HG03378 (cell line): ENCODE results near the gene HHIPL2.

ENCODE experiments used
- ATAC-seq: cut with Tn5 transposase; IDR thresholded peaks from one replicate; pipeline ENCODE4 v1.9.1; 2021; ENCODE audit warnings: mild to moderate bottlenecking, moderate library complexity; ENCODE audit not compliant: unreplicated experiment

HHIPL2 gene

DNA sequence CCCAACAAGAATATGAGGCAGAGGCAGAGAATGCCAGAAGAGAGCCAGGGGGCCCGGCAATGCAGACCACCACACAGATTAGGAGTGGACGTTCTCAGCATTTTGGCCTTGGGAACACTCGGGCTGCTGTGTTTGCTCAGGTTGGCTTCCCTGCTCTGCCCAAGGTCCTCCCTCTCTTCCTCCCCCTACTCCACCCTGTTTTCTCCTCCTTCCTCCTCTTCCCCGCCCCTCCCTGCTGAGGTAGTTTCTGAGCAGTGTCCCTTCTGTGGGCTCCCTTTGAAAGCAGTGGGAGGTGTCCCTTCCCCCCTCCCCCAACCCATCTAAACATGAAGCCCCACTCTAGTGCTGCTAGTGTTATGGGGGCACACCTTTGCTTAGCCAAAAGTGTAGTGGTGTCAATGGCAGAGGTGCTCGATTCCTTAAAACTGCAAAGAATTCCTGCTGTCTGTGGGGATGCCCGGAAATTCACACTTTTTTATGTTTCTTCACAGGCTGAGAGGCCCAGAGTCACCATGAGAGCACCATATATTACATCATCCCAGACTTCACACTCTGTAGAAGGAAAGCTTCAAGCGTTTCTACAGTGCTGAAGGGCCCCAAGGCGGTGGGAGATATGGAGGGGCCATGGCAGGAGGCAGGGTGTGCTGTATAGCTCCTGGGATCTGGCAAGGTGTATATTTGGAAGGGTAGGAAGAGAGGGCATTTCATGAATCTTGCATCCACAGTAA, at the start of gene HHIPL2:
TSS of gene HHIPL2 (minus strand) at position 161 of the 728 bp plus-strand sequence. CDS start at position 101, 60 bp downstream.
- ATAC-seq, result no peak

DNA sequence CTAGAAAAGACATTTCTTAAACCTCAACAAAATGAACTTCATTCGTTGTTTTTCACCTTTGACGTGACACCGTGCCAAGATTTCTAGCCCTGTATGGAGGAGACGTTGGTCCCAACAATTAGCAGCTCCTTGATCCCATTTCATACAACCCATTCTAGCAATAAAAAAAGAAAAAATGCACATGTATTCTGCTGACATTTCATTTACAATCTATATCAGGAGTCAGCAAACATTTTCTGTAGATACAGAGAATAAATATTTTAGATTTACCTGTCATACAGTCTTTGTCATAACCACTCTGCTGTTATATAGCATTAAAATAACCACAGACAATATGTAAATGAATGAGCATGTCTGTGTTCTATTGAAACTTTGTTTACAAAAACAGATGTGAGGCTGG, 48.8 kb upstream of the HHIPL2 start:
- ATAC-seq, result no peak

DNA sequence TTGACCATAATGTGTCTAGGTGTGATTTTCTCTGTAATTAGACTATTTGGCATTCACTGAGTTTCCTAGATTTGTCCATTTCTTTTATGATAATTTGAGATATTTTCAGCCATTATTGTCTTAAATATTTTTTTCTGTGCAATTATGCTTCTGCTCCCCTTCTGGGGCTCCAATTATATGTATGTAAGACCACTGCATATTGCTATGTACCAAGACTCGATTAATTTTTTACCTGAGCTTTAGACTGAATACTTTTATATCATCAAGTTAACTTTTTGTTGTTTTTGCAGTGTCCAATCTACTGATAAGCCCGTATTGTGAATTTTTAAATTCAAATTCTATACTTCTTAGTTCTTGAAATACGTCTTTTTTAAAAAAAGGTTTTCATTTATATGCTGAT, 46.9 kb upstream of the HHIPL2 start:
- ATAC-seq, result no peak

DNA sequence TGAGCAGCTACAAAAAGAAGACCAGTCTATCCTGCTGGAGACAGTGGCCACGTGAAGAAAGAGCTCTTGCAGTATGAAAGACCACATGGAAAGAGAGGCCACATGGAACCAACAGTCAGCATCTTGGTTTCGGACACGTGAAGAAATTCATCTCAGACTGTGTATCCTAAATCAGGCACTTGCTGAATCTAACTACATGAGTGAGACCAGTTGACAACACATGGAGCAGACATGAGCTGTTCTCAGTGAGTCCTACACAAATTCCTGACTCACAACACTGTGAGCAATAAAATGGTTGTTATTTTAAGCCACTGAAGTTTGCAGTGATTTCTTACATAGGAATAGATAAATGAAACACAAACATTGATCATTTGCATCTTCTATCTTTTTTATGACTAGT, 44.3 kb upstream of the HHIPL2 start:
- no peak for ATAC-seq

DNA sequence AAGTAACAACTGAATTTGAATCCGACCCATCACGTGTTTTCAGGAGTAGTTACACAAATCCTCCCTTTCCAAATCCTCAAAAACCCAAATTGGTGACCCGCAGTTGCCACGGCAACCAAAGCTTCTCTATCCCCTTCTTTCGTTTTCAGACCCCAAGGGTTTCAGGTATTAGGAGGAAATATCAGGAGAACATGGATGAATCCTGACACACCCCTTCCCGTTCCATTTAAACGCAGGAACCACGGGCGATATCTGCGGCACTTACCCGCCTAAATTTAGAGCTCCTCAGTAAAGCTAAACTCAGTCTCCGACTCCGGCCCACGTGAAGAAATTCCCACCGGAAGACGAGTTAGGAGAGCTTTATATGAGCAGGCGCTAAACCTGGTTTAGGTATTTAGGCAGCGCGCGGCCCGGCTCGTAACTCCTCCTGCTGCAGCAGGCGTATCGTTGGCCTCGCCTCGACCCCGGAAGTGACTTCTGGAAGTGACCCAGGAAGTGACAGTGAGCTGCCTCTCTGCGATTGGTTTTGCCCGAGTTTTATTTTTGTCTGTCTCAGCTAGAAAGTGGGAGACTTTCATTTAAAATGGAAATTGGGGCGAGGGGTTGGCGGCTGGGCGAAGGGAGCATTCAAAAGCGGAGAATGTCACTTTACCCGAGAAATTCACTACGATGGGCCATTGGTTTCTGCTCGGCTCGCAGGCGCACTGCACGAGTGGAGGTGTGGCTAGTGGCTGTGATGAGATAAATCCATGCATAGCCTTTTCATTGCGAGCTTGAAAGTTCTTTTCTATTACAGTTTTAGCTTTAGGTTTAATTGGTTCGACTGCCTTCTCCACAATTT, 41.8 kb upstream of the HHIPL2 start, which contains the start of gene TAF1A:
TSS of gene TAF1A (minus strand) at position 472 of the 841 bp plus-strand sequence.
- peak; percentile 97 for ATAC-seq

DNA sequence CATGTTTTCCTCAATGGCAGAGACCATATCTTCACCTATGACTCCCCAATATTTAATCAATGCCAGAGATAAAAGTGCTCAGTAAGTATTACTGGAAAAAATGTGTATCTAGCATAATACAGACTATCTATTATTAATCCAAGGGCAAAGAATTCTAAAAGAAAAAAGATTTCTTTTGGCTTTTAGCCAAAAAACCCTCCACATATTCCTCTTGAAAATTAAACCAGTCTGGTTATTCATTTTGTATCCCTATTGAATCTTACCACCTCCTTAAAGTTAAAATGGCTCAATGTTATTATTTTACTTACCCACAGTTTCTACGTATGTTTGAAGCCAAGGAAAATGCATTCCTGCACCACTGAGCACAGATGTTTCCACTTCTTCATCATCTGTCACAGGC, 40.2 kb upstream of the HHIPL2 start:
- no peak for ATAC-seq

DNA sequence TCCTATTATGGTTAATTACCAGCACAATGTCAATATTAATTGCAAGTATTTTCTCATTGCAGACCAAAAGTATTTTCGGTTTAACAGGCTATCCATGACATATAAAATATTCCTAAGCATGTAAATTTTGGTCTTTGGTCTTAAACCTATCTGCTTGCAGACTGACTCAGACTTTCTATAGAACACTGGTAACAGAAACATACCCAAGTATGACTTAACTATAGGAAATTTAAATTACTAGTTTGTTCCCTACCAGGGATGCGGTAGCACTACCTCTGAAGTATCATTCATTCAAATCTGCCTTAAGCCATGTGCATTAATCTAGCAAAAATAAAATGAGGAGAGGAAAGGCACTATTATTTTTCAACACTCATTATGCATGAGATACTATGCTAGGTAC, 38.9 kb upstream of the HHIPL2 start:
- no peak for ATAC-seq

DNA sequence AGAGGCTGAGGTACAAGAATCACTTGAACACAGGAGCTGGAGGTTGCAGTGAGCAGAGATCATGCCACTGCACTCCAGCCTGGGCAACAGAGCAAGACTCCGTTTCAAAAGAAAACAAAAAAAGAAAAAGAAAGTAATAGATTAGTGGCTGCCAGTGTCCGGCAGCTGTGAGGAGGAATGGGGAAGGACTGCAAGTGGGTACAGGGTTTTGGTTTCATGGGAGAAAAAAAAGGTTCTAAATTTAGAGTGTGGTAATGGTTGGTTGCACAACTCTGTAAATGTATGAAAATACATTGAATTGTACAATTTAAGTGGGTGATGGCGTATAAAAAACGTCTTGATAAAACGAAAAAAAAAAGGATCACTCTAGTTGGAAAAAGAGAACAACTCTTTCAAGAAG, 35.2 kb upstream of the HHIPL2 start:
- peak; percentile 88 for ATAC-seq

DNA sequence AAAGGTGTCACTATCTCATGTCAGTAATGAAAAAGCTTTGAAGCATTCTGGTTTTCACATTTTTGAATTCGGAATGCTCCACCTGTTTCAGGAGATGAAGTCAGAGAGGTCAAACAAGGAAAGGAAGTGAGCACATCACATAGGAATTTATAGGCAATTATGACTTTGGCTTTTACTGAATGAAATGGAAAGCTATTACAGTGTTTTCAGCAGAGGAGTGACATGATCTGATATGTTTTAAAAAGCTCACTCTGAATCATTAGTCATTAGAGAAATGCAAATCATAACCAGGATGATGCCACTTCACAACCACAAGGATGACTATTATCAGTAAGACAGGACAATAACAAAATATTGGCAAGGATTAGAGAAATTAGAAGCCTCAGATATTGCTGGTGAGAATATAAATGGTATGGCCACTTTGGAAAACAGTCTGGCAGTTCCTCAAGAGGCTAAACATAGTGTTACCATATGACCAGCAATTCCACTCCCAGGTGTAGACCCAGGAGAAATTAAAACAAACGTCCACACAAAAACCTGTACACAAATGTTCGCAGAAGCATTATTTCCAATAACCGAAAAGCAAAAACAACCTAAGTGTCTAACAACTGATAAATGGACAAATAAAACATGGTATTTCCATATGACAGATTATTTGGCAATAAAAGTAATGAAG, 34.3 kb upstream of the HHIPL2 start:
- ATAC-seq, result peak; percentile 68

DNA sequence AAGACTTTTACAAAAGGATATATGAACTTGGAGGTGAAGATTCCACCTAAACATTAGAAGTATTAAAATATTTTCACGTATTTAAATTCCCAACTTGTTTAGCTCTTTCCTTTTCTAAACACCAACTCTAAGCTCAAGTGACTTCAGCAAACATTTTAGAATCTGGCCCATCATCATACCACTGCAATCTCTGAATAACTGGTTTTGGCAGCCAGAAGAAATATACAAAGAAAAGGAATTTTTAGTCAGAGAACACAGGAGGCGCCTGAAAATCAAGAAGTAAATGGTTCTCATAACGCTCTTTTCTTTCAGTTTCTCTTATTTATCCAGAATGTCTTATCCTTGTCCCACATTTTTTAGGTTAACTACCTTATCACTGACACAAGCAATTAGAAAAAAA, 31.4 kb upstream of the HHIPL2 start:
- no peak for ATAC-seq

DNA sequence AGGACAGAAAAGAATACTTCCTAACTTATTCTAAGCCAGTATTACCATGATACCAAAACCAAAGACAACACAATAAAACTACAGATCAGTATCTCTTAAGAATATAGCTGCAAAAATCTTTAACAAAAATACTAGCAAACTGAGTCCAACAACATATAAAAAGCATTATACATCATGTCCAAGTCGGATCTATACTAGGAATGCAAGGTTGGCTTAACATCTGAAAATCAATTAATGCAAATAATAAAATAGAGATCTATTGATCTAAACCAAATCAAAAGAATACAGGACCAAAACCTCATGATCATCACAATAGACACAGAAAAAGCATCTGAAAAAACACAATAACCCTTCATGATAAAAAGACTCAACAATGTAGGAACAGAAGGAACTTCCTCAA, 22.9 kb upstream of the HHIPL2 start:
- no peak for ATAC-seq

DNA sequence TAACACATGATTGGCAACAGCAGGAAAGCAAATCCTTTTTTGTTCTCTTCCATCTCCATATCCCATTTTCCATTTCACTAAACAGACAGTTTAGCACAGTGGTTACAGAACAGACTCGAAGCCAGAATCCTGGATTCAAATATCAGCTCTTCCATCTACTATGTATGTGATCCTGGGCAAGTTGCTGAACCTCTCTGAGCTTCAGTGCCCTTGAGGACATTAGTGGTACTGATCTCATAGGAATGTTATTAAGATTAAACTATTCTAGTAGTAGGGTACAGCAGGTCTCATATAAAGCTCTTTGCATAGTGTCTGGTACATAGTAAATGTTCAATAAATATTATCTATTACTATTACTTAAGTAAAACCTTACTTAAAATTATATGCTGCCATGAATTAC, 13.8 kb upstream of the HHIPL2 start:
- no peak for ATAC-seq

DNA sequence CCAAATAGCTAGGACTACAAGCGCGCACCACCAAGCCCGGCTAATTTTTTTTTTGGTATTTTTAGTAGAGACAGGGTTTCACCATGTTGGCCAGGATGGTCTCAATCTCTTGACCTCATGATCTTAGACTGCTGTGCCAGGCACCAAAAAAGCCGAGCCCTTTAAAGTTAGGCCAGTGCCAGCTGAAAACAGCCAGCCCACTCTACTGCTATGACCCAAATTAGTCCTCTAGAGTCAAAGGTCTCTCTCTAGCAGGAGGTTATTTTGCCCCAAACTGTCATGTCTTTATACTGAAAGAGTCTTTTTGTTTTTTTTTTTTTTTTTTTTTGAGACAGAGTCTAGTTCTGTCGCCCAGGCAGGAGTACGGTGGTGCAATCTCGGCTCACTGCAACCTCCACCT, 9.7 kb upstream of the HHIPL2 start:
- ATAC-seq, result no peak

DNA sequence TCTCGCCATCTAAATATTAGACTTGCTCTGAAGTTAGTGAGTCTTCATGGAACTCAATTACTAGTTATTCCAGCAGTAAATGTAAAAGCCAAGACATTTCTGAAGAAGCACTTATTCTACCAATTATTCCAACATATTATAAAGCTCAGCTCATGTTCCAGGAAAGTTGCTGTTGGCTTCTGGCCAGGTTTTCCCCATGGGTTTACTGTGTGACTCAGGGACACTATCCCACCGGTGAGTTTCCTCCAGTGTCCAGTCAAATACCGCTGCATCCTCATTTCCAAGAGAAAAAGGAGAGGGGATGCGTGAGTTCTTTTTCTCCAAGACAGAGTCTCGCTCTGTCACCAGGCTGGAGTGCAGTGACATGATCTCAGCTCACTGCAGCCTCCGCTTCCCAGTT, 9.2 kb upstream of the HHIPL2 start:
- ATAC-seq, result no peak

DNA sequence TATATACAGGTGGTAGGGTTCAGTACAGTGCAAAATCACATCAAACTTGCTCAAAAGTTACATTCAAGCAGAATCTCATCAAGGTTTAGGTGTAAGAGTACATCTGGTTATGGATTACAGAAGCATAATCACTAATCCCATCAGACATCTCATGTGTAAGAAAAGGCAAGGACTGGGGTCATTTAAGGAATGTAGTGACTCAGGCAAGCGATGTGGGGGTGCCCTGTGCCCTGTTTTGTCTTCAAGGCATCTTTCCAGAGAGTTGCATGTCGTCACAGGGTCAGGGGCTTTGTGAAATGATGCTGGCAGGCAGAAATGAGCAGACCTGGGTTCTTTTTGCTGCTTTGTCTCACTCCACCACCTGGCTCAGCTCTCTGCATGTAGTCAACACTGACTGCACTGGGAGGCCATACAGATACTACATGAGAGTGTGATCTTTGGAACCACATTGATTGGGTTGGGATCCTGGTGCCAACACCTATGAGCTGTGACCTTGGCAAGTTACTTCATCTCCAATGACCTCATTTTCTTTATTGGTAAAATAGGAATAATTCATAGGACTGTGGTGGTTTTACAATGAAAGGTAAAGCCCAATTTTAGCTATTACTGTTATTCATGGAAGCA, 8.2 kb upstream of the HHIPL2 start:
- ATAC-seq, result no peak

DNA sequence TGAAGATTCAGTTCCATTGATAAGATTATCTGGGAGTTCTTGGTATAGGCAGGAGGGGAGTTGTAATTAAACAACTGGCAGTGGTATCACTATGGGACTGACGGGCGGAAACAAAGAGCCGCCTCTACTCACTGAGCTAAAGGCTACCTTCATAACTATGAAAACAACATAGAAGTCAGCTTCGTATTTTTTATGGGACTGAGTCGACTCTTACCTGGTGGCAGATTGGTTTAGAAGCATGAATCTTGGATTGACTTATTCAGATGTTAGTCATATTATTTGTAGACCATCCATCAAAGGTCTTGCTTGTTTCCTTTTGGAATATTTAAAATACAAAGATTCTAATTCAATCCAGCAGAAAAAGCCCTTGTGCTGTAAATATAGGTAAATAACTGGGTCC, 6.3 kb upstream of the HHIPL2 start:
- no peak for ATAC-seq

DNA sequence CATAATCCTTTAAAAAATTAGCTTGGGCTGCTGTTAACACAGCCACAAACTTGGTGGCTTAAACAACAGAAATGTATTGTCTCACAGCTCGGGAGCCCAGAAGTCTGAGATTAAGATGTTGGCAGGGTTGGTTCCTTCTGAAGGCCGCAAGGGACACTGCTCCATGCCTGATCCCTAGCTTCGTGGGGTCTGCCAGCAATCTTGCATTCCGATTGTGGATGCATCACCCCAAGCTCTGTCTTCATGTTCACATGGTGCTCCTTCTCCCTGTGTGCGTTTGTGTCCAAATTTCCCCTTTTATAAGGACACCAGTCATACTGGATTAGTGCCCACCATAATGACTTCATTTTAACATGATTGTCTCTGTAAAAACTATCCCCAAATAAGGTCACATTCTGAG, 5.0 kb upstream of the HHIPL2 start:
- no peak for ATAC-seq

DNA sequence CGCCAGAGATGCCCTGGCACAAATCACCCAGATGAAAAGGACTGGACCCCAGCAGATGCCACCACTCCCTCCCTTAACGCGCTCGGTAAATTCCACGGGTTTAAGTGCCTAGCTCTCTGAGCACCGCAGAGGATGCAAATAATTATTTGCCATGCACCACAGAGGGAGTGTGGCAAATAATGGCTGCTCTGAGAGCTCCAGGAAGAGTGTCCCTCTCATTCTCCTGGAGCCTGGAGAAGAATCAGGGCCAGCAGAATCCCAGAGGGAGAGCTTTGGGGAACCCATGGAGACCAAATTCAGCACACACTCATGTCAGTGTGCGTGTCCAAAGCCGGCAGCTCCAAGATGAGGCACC, 667 bp downstream of the HHIPL2 start:
- no peak for ATAC-seq

DNA sequence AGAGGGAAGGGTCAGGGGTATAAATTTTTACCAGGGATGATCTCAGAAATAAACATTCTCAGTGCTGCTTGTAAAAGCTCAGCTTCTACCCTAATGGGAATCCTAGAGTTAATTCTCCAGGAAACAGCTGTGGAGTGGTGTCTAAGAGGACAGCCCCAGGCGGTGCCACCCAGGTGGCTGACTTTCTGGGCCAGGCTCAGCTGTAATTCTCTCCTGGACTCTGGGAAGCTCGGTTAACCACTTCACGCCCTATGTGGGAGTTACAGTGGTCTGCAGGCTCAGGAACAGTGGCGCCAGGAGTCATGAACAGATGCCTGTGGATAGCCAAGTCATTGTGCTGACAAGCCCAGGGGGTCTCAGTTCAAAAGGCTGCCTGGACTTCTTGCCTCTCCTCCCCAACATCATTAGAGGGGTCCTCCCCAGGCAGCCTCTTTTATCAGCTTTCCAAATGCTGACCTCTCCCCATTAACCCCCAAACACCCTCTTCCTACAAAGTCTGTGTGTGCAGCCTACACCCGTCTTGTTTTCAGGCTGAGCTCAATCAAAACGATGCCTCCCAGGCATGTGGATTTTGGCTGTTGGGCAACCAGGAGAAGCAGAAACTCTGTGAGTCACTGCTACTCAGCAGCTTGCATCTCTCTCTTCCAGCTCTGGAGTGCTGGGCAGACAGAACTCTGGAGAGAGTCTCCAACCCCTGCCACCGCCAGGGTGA, 1.2 kb downstream of the HHIPL2 start:
- no peak for ATAC-seq

DNA sequence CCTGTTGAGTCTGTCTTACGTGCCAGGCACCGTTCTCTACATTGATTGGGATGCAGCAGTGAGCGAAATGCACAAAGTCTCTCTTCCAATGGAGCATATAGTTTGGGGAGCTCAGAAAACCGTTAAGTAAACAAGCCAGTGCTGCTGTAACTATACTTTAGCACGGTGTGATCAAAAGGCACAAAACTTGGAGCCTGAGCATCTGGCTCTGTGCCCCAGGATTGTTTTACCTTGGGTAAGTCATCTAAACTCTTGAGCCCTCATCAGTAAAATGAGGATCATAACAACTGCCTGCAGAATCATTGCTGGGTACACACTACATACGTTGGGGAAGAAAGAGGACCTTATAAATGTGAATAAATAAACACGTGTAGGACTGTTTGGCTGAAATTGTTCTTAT, 1.8 kb downstream of the HHIPL2 start:
- no peak for ATAC-seq

DNA sequence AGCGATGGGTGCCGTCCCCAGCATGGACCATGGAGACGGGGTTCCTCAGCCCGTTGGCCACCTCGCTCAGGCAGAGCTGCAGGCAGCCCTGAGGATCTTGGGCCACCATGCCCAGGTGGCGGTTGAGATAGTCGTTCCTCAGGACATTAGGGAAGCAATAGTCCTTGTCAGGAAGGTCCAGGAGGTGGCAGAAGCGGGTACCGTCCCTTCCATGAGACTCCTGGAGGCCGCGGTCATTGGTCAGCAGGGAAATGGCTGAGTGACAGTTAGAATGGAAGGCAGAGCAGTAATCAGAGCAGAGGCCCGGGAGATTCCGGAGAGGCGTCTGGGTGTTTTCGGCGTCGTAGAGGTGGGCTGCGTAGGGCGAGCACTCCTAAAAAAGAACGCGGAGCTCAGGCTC, 4.1 kb downstream of the HHIPL2 start:
- ATAC-seq, result no peak
